ENCODE data around the gene NEK6. TPM values are rescaled to one million over a fixed set of nuclear protein-coding genes. Genes with fewer than 3 reads are reported as not detected.

Gene NEK6
- total RNA-seq, 1 donor from 2014 or later, result 8.7 TPM

- intact Hi-C loops (cut with micrococcal nuclease), result no loop called here
- Histone ChIP-seq H3K36me3 (peaks cover 19% of the 10 kb centered on the region), H3K27ac (replicated peaks) (no peak overlapping the region), H3K27me3 (ENCODE audit: low read depth) (no peaks in the 10 kb centered on the region), H3K9me3 (replicated peaks) (no peaks in the 10 kb centered on the region), H3K4me1 (peaks cover 49% of the 10 kb centered on the region), H3K4me3 (no peak overlapping the region)
- no peak for DNase-seq
- no peak for TF ChIP-seq CTCF (IDR thresholded peaks at IDR 0.05; ENCODE audit: borderline replicate concordance)
Observed at GRCh38 chr9:124394596-124394995, 136.8 kb downstream of the NEK6 start.

GRCh38 chr9:124395826-124396225 lies 138.1 kb downstream of the NEK6 start:
- intact Hi-C loops (cut with micrococcal nuclease), result no loop called here
- Histone ChIP-seq H3K4me3 (no peak overlapping the region), H3K9me3 (replicated peaks) (no peaks in the 10 kb centered on the region), H3K36me3 (peaks cover 19% of the 10 kb centered on the region), H3K27ac (replicated peaks) (no peak overlapping the region), H3K4me1 (peaks cover 48% of the 10 kb centered on the region), H3K27me3 (ENCODE audit: low read depth) (no peaks in the 10 kb centered on the region)
- no peak for TF ChIP-seq CTCF (IDR thresholded peaks at IDR 0.05; ENCODE audit: borderline replicate concordance)
- DNase-seq, result no peak

GRCh38 chr9:124398191-124398935 lies 140.6 kb downstream of the NEK6 start:
- no peak overlapping the region for H3K27ac ChIP-seq (replicated peaks)
- no peak for DNase-seq
- no peak overlapping the region for H3K4me3 ChIP-seq
- no peak for TF ChIP-seq CTCF (IDR thresholded peaks at IDR 0.05; ENCODE audit: borderline replicate concordance)
- H3K36me3 ChIP-seq, result peaks cover 37% of the 10 kb centered on the region
- intact Hi-C loops (cut with micrococcal nuclease), result no loop called here
- peaks cover 27% of the 10 kb centered on the region for H3K4me1 ChIP-seq
- no peaks in the 10 kb centered on the region for H3K9me3 ChIP-seq (replicated peaks)
- no peaks in the 10 kb centered on the region for H3K27me3 ChIP-seq (ENCODE audit: low read depth)

GRCh38 chr9:124399323-124399967 lies 141.7 kb downstream of the NEK6 start:
- peak; percentile 11 for TF ChIP-seq CTCF (IDR thresholded peaks at IDR 0.05; ENCODE audit: borderline replicate concordance)
- H3K9me3 ChIP-seq (replicated peaks), result no peaks in the 10 kb centered on the region
- peaks cover 27% of the 10 kb centered on the region for H3K4me1 ChIP-seq
- peak overlapping the region; percentile 37 for H3K27ac ChIP-seq (replicated peaks)
- peaks cover 41% of the 10 kb centered on the region for H3K36me3 ChIP-seq
- intact Hi-C loops (cut with micrococcal nuclease), result no loop called here
- no peaks in the 10 kb centered on the region for H3K27me3 ChIP-seq (ENCODE audit: low read depth)
- no peak overlapping the region for H3K4me3 ChIP-seq
- DNase-seq, result peak; percentile 46

GRCh38 chr9:124399968-124400940 lies 142.5 kb downstream of the NEK6 start:
- Histone ChIP-seq H3K4me3 (no peak overlapping the region), H3K27ac (replicated peaks) (peak overlapping the region; percentile 37), H3K9me3 (replicated peaks) (no peaks in the 10 kb centered on the region), H3K4me1 (peaks cover 27% of the 10 kb centered on the region), H3K27me3 (ENCODE audit: low read depth) (no peaks in the 10 kb centered on the region), H3K36me3 (peaks cover 49% of the 10 kb centered on the region)
- intact Hi-C loops (cut with micrococcal nuclease), result no loop called here
- no peak for DNase-seq
- no peak for TF ChIP-seq CTCF (IDR thresholded peaks at IDR 0.05; ENCODE audit: borderline replicate concordance)
